ENCODE data around the gene UBAP2L.

The UBAP2L gene

DNA sequence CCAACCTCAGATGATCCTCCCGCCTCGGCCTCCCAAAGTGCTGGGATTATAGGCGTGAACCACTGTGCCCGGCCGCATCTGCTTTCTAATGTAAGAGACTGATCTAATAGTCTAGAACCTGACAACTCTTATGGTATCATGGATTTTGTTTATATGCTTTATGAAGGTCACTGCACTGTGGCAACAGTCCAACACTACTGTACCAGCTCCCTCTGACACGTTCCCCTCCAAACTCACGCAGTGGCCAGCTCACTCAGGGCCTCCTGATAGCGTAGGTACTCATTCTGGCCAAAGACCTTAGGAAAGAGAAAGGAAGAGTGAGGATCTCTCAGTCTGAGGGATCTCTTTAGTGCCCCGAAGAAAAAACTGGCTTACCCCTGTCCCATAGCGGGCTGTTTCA lies 8.7 kb upstream of the UBAP2L start:
- TF ChIP-seq CTCF (IDR thresholded peaks at IDR 0.05; ENCODE audit: borderline replicate concordance, control extremely low read depth, extremely low read depth, insufficient read depth, missing control alignments): no peak
- no peak for DNase-seq (ENCODE audit: low spot score)
- in situ Hi-C loops (cut with MboI; ENCODE audit: low sequenced_read_pairs, unreplicated experiment): no loop called here

- in situ Hi-C loops (cut with MboI; ENCODE audit: low sequenced_read_pairs, unreplicated experiment): no loop called here
- no peak for TF ChIP-seq CTCF (IDR thresholded peaks at IDR 0.05; ENCODE audit: borderline replicate concordance, control extremely low read depth, extremely low read depth, insufficient read depth, missing control alignments)
- no peak for DNase-seq (ENCODE audit: low spot score)
Measured at GRCh38 chr1:154213274-154213673, 7.5 kb upstream of the UBAP2L start.

DNA sequence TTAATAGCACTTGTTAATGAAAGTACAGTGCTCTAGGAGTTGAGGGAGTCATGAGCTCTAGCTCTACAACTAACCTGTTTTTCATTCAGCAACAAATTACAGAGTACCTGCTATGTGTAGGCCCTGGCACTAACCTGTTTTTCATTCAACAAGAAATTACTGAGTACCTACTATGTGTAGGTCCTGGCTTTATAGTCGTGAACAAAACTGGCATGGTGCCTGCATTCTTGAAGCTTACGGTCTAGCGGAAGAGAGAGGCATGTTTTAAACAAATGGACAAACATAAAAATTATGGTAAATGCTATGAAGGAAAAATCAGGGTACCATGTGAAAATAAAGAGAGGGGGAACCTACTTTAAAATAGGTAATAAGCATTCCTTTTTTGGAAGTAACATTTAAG lies 2.2 kb upstream of the UBAP2L start:
- DNase-seq (ENCODE audit: low spot score): no peak
- in situ Hi-C loops (cut with MboI; ENCODE audit: low sequenced_read_pairs, unreplicated experiment): no loop called here
- no peak for TF ChIP-seq CTCF (IDR thresholded peaks at IDR 0.05; ENCODE audit: borderline replicate concordance, control extremely low read depth, extremely low read depth, insufficient read depth, missing control alignments)

GRCh38 chr1:154219541-154219940 lies 1.2 kb upstream of the UBAP2L start:
- no peak for DNase-seq (ENCODE audit: low spot score)
- in situ Hi-C loops (cut with MboI; ENCODE audit: low sequenced_read_pairs, unreplicated experiment): no loop called here
- TF ChIP-seq CTCF (IDR thresholded peaks at IDR 0.05; ENCODE audit: borderline replicate concordance, control extremely low read depth, extremely low read depth, insufficient read depth, missing control alignments): no peak

DNA sequence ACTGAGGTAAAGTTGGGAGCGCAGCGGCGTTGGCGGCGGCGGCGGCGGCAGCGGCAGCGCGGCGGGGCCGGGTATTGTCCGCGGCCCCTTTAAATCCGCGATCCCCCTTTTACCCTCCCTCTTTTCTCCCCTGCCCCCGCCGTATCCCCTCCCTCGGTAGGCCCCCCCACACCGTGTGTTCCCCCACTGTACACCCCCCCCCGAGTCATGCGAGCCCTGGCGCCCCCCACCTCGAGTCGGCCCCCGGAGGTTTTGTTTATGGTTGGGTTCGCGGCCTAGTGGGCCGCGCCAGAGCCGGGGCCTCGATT lies 169 bp downstream of the UBAP2L start:
- no peak for DNase-seq (ENCODE audit: low spot score)
- in situ Hi-C loops (cut with MboI; ENCODE audit: low sequenced_read_pairs, unreplicated experiment): no loop called here
- TF ChIP-seq CTCF (IDR thresholded peaks at IDR 0.05; ENCODE audit: borderline replicate concordance, control extremely low read depth, extremely low read depth, insufficient read depth, missing control alignments): no peak

GRCh38 chr1:154221278-154222001 lies 685 bp downstream of the UBAP2L start:
- in situ Hi-C loops (cut with MboI; ENCODE audit: low sequenced_read_pairs, unreplicated experiment): no loop called here
- peak; percentile 68 for DNase-seq (ENCODE audit: low spot score)
- TF ChIP-seq CTCF (IDR thresholded peaks at IDR 0.05; ENCODE audit: borderline replicate concordance, control extremely low read depth, extremely low read depth, insufficient read depth, missing control alignments): no peak
